Measurements from ENCODE around the gene IGFL2.

DNA sequence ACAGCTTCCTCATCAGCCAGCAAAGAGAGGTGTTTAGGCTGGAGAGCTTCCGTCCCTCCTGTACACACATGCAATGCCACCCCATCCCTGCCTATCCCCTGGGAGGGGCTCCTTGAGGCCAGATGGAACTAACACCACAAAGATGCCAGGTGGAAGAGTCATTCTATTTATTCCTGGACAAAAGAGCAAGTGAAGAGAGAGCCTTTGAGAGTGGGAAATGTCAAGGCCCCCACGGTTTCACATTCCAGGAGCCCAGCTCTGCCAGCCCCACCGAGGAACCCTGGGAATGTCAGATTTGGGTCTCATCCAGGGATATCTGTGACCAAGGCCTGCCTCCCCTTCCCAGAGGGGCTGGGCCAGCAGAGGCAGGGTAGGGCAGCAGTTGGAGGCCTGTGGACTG lies 50.7 kb downstream of the IGFL2 start:
- no peak for TF ChIP-seq EZH2 (IDR thresholded peaks at IDR 0.05; ENCODE audit: insufficient read depth, poor library complexity, severe bottlenecking)
- TF ChIP-seq EZH2phosphoT487 (IDR thresholded peaks at IDR 0.05; ENCODE audit: insufficient read depth, low read depth), result no peak
